HepG2 (cell line): ENCODE results near the gene HOXA5. TPM values are rescaled to one million over a fixed set of nuclear protein-coding genes. Genes with fewer than 3 reads are reported as not detected.

Experiments
- ARNTL ChIP-seq: sonication (generic); formaldehyde crosslinking; IDR thresholded peaks from 2 replicates; pipeline ENCODE4 v1.4.0; 2020; ENCODE audit warnings: mild to moderate bottlenecking, missing genetic modification reagents
- DR1 ChIP-seq: sonication (generic); formaldehyde crosslinking; IDR thresholded peaks from 2 replicates; pipeline ENCODE4 v1.8.0; 2021; ENCODE audit warnings: mild to moderate bottlenecking, missing genetic modification reagents, inconsistent platforms
- ELF3 ChIP-seq: IDR thresholded peaks from 2 replicates; pipeline ENCODE4 v1.6.1; 2016; ENCODE audit warnings: missing genetic modification reagents, missing compliant biosample characterization
- FOSL1 ChIP-seq: sonication (generic); formaldehyde crosslinking; IDR thresholded peaks from 2 replicates; pipeline ENCODE4 v1.9.0; 2021; ENCODE audit warnings: missing genetic modification reagents, borderline replicate concordance
- FOXP1 ChIP-seq, 2 experiments: fragments of 450-650 bp in 1 of 2; IDR thresholded peaks; 2 replicates each; pipeline ENCODE4 v1.6.1; 2017 to 2018; ENCODE audit warnings: antibody characterized with exemption in 1 of 2
- JUND ChIP-seq: sonication (generic); formaldehyde crosslinking; IDR thresholded peaks from 2 replicates; pipeline ENCODE4 v1.8.0; 2022; ENCODE audit warnings: mild to moderate bottlenecking, missing genetic modification reagents
- MAFK ChIP-seq, 2 experiments: IDR thresholded peaks in 1 of 2; conservative IDR thresholded peaks in 1 of 2; 2 replicates each; pipeline ENCODE4 v1.6.1; 2011; ENCODE audit warnings: improper control_type of control experiment in 2 of 2, low read length in 2 of 2
- MATR3 ChIP-seq: sonication (generic); formaldehyde crosslinking; IDR thresholded peaks from 2 replicates; pipeline ENCODE4 v1.4.0; 2020; ENCODE audit warnings: missing genetic modification reagents
- PHF20 ChIP-seq: sonication (generic); formaldehyde crosslinking; IDR thresholded peaks from 2 replicates; pipeline ENCODE4 v1.5.0; 2020; ENCODE audit warnings: mild to moderate bottlenecking, missing genetic modification reagents
- RCOR2 ChIP-seq: IDR thresholded peaks from 2 replicates; pipeline ENCODE4 v1.6.1; 2016; ENCODE audit warnings: missing biosample characterization, missing genetic modification reagents
- RXRB ChIP-seq: IDR thresholded peaks from 2 replicates; pipeline ENCODE4 v1.6.1; 2016; ENCODE audit warnings: borderline replicate concordance, missing genetic modification reagents, missing compliant biosample characterization
- SMARCC2 ChIP-seq: fragments of 450-650 bp; IDR thresholded peaks from 2 replicates; pipeline ENCODE4 v1.6.1; 2017; ENCODE audit warnings: antibody characterized with exemption, mild to moderate bottlenecking
- STAG1 ChIP-seq: sonication (generic); formaldehyde crosslinking; IDR thresholded peaks from 2 replicates; pipeline ENCODE4 v1.4.0; 2020; ENCODE audit warnings: missing genetic modification reagents
- TCF7L2 ChIP-seq: IDR thresholded peaks from 2 replicates; pipeline ENCODE4 v1.6.1; 2011; ENCODE audit warnings: mild to moderate bottlenecking, low read depth, low read length, moderate library complexity
- ZMYM2 ChIP-seq: sonication (generic); formaldehyde crosslinking; IDR thresholded peaks from 2 replicates; pipeline ENCODE4 v1.8.0; 2022; ENCODE audit warnings: mild to moderate bottlenecking, missing genetic modification reagents
- ZNF136 ChIP-seq: sonication (generic); formaldehyde crosslinking; IDR thresholded peaks from 2 replicates; pipeline ENCODE4 v1.8.1; 2022; ENCODE audit warnings: low read depth, mild to moderate bottlenecking, moderate library complexity, missing genetic modification reagents
- ZNF44 ChIP-seq: sonication (generic); formaldehyde crosslinking; IDR thresholded peaks from 2 replicates; pipeline ENCODE4 v1.5.1; 2020; ENCODE audit warnings: mild to moderate bottlenecking, missing genetic modification reagents
- ZNF782 ChIP-seq: sonication (generic); formaldehyde crosslinking; IDR thresholded peaks from 2 replicates; pipeline ENCODE4 v1.4.0; 2020; ENCODE audit warnings: missing genetic modification reagents, mild to moderate bottlenecking, borderline replicate concordance
- polyA plus RNA-seq, 8 experiments: library from polyadenylated mRNA; depleted of rRNA in 3 of 8; stranded (reverse) in 7 of 8; unstranded in 1 of 8; fragments of >200 nt; fragmentation: Illumina TruSeq in 4 of 8; extraction: Trizol in 4 of 8; gene quantifications; 2 replicates each; pipeline versions ENCODE4 v1.2.1 to v1.2.3, GENCODE V29; 2011 to 2016; ENCODE audit warnings: low read depth in 4 of 8, missing spikeins in 1 of 8, mixed read lengths in 1 of 8; ENCODE audit not compliant: insufficient read depth in 1 of 8
- total RNA-seq, 5 experiments: library from RNA; depleted of rRNA; stranded (reverse); fragments of >200 nt; fragmentation: Illumina TruSeq; extraction: Trizol; gene quantifications; 2 replicates each; pipeline ENCODE4 v1.2.3, GENCODE V29; 2016; ENCODE audit warnings: low read depth in 1 of 5
- TF ChIP-seq, protein P1 (sequence below): sonication (generic); formaldehyde crosslinking; IDR thresholded peaks from 2 replicates; pipeline ENCODE4 v1.5.0; 2020; ENCODE audit warnings: missing genetic modification reagents
- TF ChIP-seq, protein P2 (sequence below): IDR thresholded peaks from 2 replicates; pipeline ENCODE4 v1.6.1; 2016
- TF ChIP-seq, protein P3 (sequence below): sonication (generic); formaldehyde crosslinking; conservative IDR thresholded peaks from 2 replicates; pipeline ENCODE4 v1.4.0; 2020; ENCODE audit warnings: missing genetic modification reagents
- TF ChIP-seq, protein P4 (sequence below): sonication (generic); formaldehyde crosslinking; IDR thresholded peaks from 2 replicates; pipeline ENCODE4 v1.5.1; 2020; ENCODE audit warnings: mild to moderate bottlenecking, missing genetic modification reagents

HOXA5 gene
- total and polyA plus RNA-seq, 2 of the 13 experiments (the other 11 are each of a cell fraction or from before 2014, with no cell fraction given) = 3.2 to 3.6 TPM

DNA sequence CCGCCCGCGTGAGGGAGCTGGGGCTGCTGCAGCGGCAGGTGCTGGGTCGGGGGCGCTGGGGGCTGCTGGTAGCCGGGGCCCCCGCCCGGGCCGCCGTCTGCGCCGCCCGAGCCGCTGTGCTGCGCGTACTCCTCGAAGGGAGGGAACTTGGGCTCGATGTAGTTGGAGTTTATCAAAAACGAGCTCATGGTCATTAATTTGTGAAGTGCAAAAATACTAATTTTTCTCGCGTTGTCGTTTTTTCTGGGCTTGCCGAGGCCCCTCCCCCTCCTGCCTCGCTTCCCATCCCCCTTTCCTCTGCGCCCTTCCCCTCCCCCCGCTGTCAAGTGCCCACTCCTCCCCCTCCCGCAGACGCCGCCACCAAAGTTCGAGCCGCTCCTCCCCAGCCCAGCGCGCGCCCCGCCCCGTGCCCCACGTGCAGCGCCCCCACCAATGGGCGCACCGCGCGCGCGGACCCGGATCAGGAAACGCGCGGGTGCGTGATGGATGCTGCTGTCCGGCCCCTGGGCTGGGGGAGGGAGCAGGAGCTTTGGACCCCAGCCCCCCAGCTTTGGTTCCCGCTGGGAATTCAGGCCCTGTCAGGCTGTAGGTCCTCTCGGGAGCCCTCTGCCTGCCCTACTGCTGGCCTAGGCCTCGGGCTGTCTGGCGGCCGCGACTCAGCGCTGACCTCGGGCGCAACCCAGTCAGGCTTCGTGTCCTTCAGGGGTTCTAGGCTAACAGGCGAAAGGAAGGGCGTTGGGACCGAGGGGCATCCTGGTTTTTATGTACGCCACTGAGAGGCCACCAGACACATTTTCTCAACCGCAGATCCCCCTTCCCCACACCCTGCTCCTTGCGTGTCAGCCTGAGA lies 12.7 kb downstream of the HOXA5 start, which contains the start of gene HOXA4 (continued):
- TF ChIP-seq FOXP1 (IDR thresholded peaks at IDR 0.05) = no peak
- peak; percentile 26; the same call in 1 of the 2 replicates for TF ChIP-seq FOXP1 (CRISPR knock-in tag; IDR thresholded peaks at IDR 0.05)
- TF ChIP-seq, protein P1, sequence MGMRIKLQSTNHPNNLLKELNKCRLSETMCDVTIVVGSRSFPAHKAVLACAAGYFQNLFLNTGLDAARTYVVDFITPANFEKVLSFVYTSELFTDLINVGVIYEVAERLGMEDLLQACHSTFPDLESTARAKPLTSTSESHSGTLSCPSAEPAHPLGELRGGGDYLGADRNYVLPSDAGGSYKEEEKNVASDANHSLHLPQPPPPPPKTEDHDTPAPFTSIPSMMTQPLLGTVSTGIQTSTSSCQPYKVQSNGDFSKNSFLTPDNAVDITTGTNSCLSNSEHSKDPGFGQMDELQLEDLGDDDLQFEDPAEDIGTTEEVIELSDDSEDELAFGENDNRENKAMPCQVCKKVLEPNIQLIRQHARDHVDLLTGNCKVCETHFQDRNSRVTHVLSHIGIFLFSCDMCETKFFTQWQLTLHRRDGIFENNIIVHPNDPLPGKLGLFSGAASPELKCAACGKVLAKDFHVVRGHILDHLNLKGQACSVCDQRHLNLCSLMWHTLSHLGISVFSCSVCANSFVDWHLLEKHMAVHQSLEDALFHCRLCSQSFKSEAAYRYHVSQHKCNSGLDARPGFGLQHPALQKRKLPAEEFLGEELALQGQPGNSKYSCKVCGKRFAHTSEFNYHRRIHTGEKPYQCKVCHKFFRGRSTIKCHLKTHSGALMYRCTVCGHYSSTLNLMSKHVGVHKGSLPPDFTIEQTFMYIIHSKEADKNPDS (CRISPR knock-in tag) = no peak
- no peak for TF ChIP-seq ZNF782 (CRISPR knock-in tag)
- no peak for TF ChIP-seq STAG1 (CRISPR knock-in tag)
- TF ChIP-seq, protein P2, sequence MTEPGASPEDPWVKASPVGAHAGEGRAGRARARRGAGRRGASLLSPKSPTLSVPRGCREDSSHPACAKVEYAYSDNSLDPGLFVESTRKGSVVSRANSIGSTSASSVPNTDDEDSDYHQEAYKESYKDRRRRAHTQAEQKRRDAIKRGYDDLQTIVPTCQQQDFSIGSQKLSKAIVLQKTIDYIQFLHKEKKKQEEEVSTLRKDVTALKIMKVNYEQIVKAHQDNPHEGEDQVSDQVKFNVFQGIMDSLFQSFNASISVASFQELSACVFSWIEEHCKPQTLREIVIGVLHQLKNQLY (CRISPR knock-in tag) = no peak
- peak; percentile 61; the same call in 1 of the 2 replicates for TF ChIP-seq ZMYM2 (CRISPR knock-in tag)
- no peak for TF ChIP-seq MAFK (conservative IDR thresholded peaks at IDR 0.05 in 1 of 2, IDR thresholded peaks at IDR 0.05 in 1 of 2; ENCODE audit: low read length in 2 of 2)
- no peak for TF ChIP-seq ZNF44 (CRISPR knock-in tag)
- TF ChIP-seq SMARCC2 = no peak
- peak; percentile 83 for TF ChIP-seq PHF20 (CRISPR knock-in tag)
- peak; percentile 61 for TF ChIP-seq RXRB (CRISPR knock-in tag)
- no peak for TF ChIP-seq TCF7L2
- TF ChIP-seq FOSL1 (CRISPR knock-in tag) = no peak
- TF ChIP-seq ZNF136 (CRISPR knock-in tag) = no peak
- TF ChIP-seq, protein P3, sequence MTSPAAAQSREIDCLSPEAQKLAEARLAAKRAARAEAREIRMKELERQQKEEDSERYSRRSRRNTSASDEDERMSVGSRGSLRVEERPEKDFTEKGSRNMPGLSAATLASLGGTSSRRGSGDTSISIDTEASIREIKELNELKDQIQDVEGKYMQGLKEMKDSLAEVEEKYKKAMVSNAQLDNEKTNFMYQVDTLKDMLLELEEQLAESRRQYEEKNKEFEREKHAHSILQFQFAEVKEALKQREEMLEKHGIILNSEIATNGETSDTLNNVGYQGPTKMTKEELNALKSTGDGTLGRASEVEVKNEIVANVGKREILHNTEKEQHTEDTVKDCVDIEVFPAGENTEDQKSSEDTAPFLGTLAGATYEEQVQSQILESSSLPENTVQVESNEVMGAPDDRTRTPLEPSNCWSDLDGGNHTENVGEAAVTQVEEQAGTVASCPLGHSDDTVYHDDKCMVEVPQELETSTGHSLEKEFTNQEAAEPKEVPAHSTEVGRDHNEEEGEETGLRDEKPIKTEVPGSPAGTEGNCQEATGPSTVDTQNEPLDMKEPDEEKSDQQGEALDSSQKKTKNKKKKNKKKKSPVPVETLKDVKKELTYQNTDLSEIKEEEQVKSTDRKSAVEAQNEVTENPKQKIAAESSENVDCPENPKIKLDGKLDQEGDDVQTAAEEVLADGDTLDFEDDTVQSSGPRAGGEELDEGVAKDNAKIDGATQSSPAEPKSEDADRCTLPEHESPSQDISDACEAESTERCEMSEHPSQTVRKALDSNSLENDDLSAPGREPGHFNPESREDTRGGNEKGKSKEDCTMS (CRISPR knock-in tag) = no peak
- TF ChIP-seq, protein P4, sequence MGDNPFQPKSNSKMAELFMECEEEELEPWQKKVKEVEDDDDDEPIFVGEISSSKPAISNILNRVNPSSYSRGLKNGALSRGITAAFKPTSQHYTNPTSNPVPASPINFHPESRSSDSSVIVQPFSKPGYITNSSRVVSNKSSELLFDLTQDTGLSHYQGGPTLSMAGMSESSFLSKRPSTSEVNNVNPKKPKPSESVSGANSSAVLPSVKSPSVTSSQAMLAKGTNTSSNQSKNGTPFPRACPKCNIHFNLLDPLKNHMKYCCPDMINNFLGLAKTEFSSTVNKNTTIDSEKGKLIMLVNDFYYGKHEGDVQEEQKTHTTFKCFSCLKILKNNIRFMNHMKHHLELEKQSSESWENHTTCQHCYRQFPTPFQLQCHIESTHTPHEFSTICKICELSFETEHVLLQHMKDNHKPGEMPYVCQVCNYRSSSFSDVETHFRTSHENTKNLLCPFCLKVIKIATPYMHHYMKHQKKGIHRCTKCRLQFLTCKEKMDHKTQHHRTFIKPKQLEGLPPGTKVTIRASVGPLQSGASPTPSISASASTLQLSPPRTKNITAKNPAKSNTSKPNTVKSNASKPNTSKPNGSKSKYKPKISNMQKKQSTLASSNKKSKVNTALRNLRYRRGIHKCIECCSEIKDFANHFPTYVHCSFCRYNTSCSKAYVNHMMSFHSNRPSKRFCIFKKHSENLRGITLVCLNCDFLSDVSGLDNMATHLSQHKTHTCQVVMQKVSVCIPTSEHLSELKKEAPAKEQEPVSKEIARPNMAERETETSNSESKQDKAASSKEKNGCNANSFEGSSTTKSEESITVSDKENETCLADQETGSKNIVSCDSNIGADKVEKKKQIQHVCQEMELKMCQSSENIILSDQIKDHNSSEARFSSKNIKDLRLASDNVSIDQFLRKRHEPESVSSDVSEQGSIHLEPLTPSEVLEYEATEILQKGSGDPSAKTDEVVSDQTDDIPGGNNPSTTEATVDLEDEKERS (CRISPR knock-in tag) = no peak
- peak; percentile 75 for TF ChIP-seq ELF3 (CRISPR knock-in tag)
- TF ChIP-seq MATR3 (CRISPR knock-in tag) = no peak
- no peak for TF ChIP-seq DR1 (CRISPR knock-in tag)
- TF ChIP-seq RCOR2 (CRISPR knock-in tag) = no peak
- TF ChIP-seq ARNTL (CRISPR knock-in tag) = peak; percentile 13; the same call in 1 of the 2 replicates
- TF ChIP-seq JUND = no peak
